Middle frontal gyrus (tissue), 1 donor: ENCODE results near the gene ANGPTL7.

ENCODE experiments used
- DNase-seq: peaks from one replicate; pipeline ENCODE4 v3.0.0-alpha.2; 2015; ENCODE audit warnings: low spot score; ENCODE audit errors: extremely low spot score

The ANGPTL7 gene

GRCh38 chr1:11204396-11205190 is 15.4 kb downstream of the ANGPTL7 start:
- DNase-seq = no peak

GRCh38 chr1:11207898-11208611 is 18.9 kb downstream of the ANGPTL7 start:
- DNase-seq = no peak

GRCh38 chr1:11211461-11211860 is 22.3 kb downstream of the ANGPTL7 start:
- DNase-seq = no peak

GRCh38 chr1:11211925-11212587 is 22.9 kb downstream of the ANGPTL7 start:
- peak; percentile 22 for DNase-seq

- DNase-seq = no peak
Observed at GRCh38 chr1:11214698-11215380, 25.7 kb downstream of the ANGPTL7 start.

- DNase-seq = no peak
Observed at GRCh38 chr1:11215381-11216005, 26.3 kb downstream of the ANGPTL7 start.

GRCh38 chr1:11216074-11216473 is 26.9 kb downstream of the ANGPTL7 start:
- no peak for DNase-seq

GRCh38 chr1:11227106-11228077 is 38.2 kb downstream of the ANGPTL7 start:
- DNase-seq = no peak

GRCh38 chr1:11229203-11229602 is 40.0 kb downstream of the ANGPTL7 start:
- no peak for DNase-seq

GRCh38 chr1:11233208-11233607 is 44.1 kb downstream of the ANGPTL7 start:
- DNase-seq = no peak

GRCh38 chr1:11237356-11237755 is 48.2 kb downstream of the ANGPTL7 start:
- DNase-seq = no peak

- DNase-seq = no peak
Observed at GRCh38 chr1:11238311-11238710, 49.2 kb downstream of the ANGPTL7 start.

GRCh38 chr1:11245248-11245647 is 56.1 kb downstream of the ANGPTL7 start:
- DNase-seq = no peak
